Inflammatory macrophage treated with lipopolysaccharide for 1 hour (primary cell): ENCODE measurements around the gene CCNJL.
"Not testable (repeated sequence)": the region's sequence is repeated elsewhere in the genome, so short reads cannot be mapped to it uniquely, and the experiment has no call there.

Experiments
- DNase-seq, 2 donors: peaks; one replicate each; pipeline ENCODE4 v3.0.0-alpha.2; 2020 to 2022

CCNJL gene

GRCh38 chr5:160259341-160259740 is 53.0 kb downstream of the CCNJL start:
- DNase-seq, result no peak

- DNase-seq, result no peak
These were observed 57.7 kb downstream of the CCNJL start for GRCh38 chr5:160254706-160255105.

- no peak for DNase-seq
These were observed 58.9 kb downstream of the CCNJL start for GRCh38 chr5:160253441-160253840.

GRCh38 chr5:160252916-160253315 is 59.4 kb downstream of the CCNJL start:
- no peak for DNase-seq

- no peak for DNase-seq
These were observed 60.8 kb downstream of the CCNJL start for GRCh38 chr5:160251406-160252155.

- no peak for DNase-seq
These were observed 61.5 kb downstream of the CCNJL start for GRCh38 chr5:160250826-160251225.

GRCh38 chr5:160250226-160250625 is 62.1 kb downstream of the CCNJL start:
- DNase-seq, result no peak

GRCh38 chr5:160249570-160249969 is 62.8 kb downstream of the CCNJL start:
- DNase-seq, result not testable (repeated sequence)

GRCh38 chr5:160245506-160246086 is 66.8 kb downstream of the CCNJL start:
- no peak for DNase-seq

- no peak for DNase-seq
These were observed 70.2 kb downstream of the CCNJL start for GRCh38 chr5:160242145-160242544.

- DNase-seq, result no peak
These were observed 72.0 kb downstream of the CCNJL start for GRCh38 chr5:160240350-160240749.

- DNase-seq, result no peak
These were observed 74.7 kb downstream of the CCNJL start for GRCh38 chr5:160237571-160238093.

GRCh38 chr5:160235731-160236130 is 76.6 kb downstream of the CCNJL start:
- DNase-seq, result no peak

GRCh38 chr5:160233215-160233614 is 79.1 kb downstream of the CCNJL start:
- DNase-seq, result no peak

- DNase-seq, result peak in 1 of 2 donors; percentile 13
These were observed 80.5 kb downstream of the CCNJL start for GRCh38 chr5:160231783-160232342.

- DNase-seq, result peak; percentile 88 to 96
These were observed 81.5 kb downstream of the CCNJL start for GRCh38 chr5:160230686-160231527.

- peak in 1 of 2 donors; percentile 16 for DNase-seq
These were observed 83.1 kb downstream of the CCNJL start, which contains the start of gene FABP6 for GRCh38 chr5:160229190-160229742. FABP6 (plus strand) TSS chr5:160229506; CDS start chr5:160229558, 52 bp downstream.

- DNase-seq, result no peak
These were observed 85.4 kb downstream of the CCNJL start for GRCh38 chr5:160227012-160227411.

GRCh38 chr5:160221082-160221481 is 91.3 kb downstream of the CCNJL start:
- no peak for DNase-seq

GRCh38 chr5:160219356-160219755 is 93.0 kb downstream of the CCNJL start:
- no peak for DNase-seq

GRCh38 chr5:160213537-160213936 is 98.8 kb downstream of the CCNJL start:
- DNase-seq, result no peak

- no peak for DNase-seq
These were observed 101.0 kb downstream of the CCNJL start for GRCh38 chr5:160211352-160211751.

GRCh38 chr5:160210606-160211005 is 101.8 kb downstream of the CCNJL start:
- DNase-seq, result no peak
